Measurements from ENCODE around the gene PACS2. TPM values are rescaled to one million over a fixed set of nuclear protein-coding genes. Genes with fewer than 3 reads are reported as not detected.

The PACS2 gene
- total RNA-seq, 1 experiment from 2014 or later: 100 TPM

DNA sequence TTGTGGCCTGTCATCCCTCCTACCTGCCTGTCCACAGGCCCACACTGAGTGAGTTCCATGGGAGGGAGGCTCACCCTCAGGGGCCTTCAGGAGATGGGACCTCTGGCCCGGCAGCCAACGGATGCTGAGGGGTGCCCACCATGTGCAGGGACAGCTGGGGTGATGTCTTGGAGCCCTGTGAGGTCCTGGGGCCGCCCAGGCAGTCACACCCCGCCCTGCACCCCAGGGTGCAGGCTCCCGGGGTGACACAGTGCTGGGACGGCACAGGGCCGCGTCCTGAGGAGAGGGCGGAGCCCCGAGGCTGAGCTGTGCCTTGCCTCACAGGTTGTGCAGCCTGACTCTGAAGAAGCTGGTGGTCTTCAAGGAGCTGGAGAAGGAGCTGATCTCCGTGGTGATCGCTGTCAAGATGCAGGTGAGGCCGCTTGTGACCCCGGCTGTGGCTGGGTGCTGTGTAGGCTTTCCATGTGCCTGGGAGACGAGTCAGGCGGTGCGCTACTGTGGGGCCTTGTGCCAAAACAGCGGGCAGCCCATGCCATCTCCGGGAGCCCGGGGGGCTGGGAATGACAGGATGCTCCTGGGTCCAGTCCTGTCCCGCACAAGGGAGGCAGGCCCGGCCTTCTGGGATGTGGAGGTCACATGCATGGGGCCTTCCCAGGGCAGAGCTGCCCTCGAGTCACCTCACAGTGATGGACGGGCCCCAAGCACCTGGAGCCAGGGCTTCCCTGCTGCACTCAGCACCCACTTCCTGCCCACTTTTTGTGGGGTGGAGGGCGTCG, 33.8 kb downstream of the PACS2 start:
- Mint-ChIP-seq H3K27ac (no peak overlapping the region), H3K36me3 (peaks cover 6% of the 10 kb centered on the region; the same call in 1 of the 2 replicates), H3K9me3 (peaks cover 6% of the 10 kb centered on the region), H3K4me3 (no peak overlapping the region), H3K27me3 (ENCODE audit: low read depth) (no peaks in the 10 kb centered on the region; the same call in 1 of the 2 replicates), H3K4me1 (peaks cover 5% of the 10 kb centered on the region)
- POLR2A ChIA-PET: no interaction called here
- ATAC-seq: no peak
- TF ChIP-seq, protein P1, sequence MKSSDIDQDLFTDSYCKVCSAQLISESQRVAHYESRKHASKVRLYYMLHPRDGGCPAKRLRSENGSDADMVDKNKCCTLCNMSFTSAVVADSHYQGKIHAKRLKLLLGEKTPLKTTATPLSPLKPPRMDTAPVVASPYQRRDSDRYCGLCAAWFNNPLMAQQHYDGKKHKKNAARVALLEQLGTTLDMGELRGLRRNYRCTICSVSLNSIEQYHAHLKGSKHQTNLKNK (CRISPR knock-in tag; IDR thresholded peaks at IDR 0.05): no peak
- no peak for DNase-seq (ENCODE audit: low spot score)
- CTCF ChIA-PET: interaction anchor here (1.2 kb wide), 1 partner anchor 8 kb away, joined by 4 read pairs; no protein-coding TSS in a partner anchor

DNA sequence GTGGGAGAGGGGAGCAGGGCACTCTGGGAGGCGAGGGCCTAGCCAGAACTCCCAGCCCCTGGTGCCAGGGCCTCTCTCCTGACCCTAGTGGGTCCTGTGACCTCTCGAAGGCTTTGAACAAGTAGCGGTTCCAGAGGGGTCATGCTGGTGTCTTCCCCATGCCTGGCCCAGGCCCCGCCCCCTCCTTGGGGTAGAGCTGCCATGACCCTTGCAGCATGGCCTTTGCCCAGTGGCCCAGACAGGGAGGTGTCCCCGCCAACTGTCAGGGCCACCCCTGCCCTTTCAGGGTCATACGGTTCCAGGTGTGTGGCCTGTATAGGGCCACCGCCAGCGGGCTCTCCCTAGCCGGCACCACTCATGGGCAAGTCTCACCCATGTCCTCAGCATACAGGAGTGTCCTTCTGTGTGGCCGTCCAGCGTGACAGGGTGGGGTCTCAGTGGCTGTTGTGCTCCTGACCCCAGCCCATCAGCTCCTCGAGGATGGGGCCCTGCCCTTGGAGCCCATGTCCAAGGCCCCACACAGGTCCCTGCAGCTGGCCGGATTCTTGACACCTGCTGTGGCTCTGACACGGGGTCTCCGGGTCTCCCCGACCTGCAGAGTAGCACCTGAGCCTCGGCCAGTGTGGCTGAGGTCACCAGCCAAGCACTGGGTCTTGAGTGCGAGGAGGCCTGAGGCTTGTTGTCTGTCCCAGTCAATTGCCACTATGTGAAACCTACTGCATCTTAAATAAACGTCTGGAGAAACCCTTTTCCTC, 34.6 kb downstream of the PACS2 start:
- Mint-ChIP-seq H3K27me3 (ENCODE audit: low read depth) (no peaks in the 10 kb centered on the region; the same call in 1 of the 2 replicates), H3K4me3 (no peak overlapping the region), H3K27ac (no peak overlapping the region), H3K4me1 (peaks cover 5% of the 10 kb centered on the region), H3K9me3 (peaks cover 6% of the 10 kb centered on the region), H3K36me3 (peaks cover 6% of the 10 kb centered on the region; the same call in 1 of the 2 replicates)
- ATAC-seq (no peak), DNase-seq (ENCODE audit: low spot score) (no peak)
- TF ChIP-seq, protein P2, sequence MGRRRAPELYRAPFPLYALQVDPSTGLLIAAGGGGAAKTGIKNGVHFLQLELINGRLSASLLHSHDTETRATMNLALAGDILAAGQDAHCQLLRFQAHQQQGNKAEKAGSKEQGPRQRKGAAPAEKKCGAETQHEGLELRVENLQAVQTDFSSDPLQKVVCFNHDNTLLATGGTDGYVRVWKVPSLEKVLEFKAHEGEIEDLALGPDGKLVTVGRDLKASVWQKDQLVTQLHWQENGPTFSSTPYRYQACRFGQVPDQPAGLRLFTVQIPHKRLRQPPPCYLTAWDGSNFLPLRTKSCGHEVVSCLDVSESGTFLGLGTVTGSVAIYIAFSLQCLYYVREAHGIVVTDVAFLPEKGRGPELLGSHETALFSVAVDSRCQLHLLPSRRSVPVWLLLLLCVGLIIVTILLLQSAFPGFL (CRISPR knock-in tag; IDR thresholded peaks at IDR 0.05; ENCODE audit: borderline replicate concordance): no peak
- TF ChIP-seq, protein P3, sequence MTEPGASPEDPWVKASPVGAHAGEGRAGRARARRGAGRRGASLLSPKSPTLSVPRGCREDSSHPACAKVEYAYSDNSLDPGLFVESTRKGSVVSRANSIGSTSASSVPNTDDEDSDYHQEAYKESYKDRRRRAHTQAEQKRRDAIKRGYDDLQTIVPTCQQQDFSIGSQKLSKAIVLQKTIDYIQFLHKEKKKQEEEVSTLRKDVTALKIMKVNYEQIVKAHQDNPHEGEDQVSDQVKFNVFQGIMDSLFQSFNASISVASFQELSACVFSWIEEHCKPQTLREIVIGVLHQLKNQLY (CRISPR knock-in tag; IDR thresholded peaks at IDR 0.05): no peak
- TF ChIP-seq ZNF138 (CRISPR knock-in tag; conservative IDR thresholded peaks at IDR 0.05) (no peak), JAZF1 (CRISPR knock-in tag; IDR thresholded peaks at IDR 0.05) (no peak), E2F4 (CRISPR knock-in tag; IDR thresholded peaks at IDR 0.05; ENCODE audit: borderline replicate concordance, low read depth) (no peak)
- TF ChIP-seq, protein P4, sequence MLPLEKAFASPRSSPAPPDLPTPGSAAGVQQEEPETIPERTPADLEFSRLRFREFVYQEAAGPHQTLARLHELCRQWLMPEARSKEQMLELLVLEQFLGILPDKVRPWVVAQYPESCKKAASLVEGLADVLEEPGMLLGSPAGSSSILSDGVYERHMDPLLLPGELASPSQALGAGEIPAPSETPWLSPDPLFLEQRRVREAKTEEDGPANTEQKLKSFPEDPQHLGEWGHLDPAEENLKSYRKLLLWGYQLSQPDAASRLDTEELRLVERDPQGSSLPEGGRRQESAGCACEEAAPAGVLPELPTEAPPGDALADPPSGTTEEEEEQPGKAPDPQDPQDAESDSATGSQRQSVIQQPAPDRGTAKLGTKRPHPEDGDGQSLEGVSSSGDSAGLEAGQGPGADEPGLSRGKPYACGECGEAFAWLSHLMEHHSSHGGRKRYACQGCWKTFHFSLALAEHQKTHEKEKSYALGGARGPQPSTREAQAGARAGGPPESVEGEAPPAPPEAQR (CRISPR knock-in tag; IDR thresholded peaks at IDR 0.05): no peak
- TF ChIP-seq, protein P1 (CRISPR knock-in tag; IDR thresholded peaks at IDR 0.05): no peak
- POLR2A ChIA-PET: no interaction called here
- CTCF ChIA-PET: no interaction called here

GRCh38 chr14:105349992-105350391, 35.4 kb downstream of the PACS2 start:
- Mint-ChIP-seq H3K4me3 (no peak overlapping the region), H3K27me3 (ENCODE audit: low read depth) (no peaks in the 10 kb centered on the region; the same call in 1 of the 2 replicates), H3K27ac (no peak overlapping the region), H3K9me3 (peaks cover 6% of the 10 kb centered on the region), H3K4me1 (peaks cover 5% of the 10 kb centered on the region), H3K36me3 (peaks cover 6% of the 10 kb centered on the region; the same call in 1 of the 2 replicates)
- ChIA-PET CTCF (no interaction called here), POLR2A (no interaction called here)
- ATAC-seq: no peak
- TF ChIP-seq, protein P5, sequence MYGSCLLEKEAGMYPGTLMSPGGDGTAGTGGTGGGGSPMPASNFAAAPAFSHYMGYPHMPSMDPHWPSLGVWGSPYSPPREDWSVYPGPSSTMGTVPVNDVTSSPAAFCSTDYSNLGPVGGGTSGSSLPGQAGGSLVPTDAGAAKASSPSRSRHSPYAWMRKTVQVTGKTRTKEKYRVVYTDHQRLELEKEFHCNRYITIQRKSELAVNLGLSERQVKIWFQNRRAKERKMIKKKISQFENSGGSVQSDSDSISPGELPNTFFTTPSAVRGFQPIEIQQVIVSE (CRISPR knock-in tag; IDR thresholded peaks at IDR 0.05; ENCODE audit: borderline replicate concordance): no peak
- TF ChIP-seq CREM (CRISPR knock-in tag; IDR thresholded peaks at IDR 0.05) (no peak), IRF1 (CRISPR knock-in tag; IDR thresholded peaks at IDR 0.05) (no peak), E2F1 (CRISPR knock-in tag; IDR thresholded peaks at IDR 0.05) (no peak)
- DNase-seq (ENCODE audit: low spot score): no peak
